Cardiac muscle cell (in vitro differentiated cells and primary cell): ENCODE measurements around the gene SMARCC1. TPM values are rescaled to one million over a fixed set of nuclear protein-coding genes. Genes with fewer than 3 reads are reported as not detected.

Experiments used
- DNase-seq, 2 donors: peaks; one replicate each; pipeline versions ENCODE4 v3.0.0 to v3.0.0-alpha.2; 2010 to 2017; ENCODE audit warnings: low read depth in 1 of 2, low spot score in 1 of 2
- H3K27ac ChIP-seq: fragments of 200-600 bp; sonication (generic); 2 replicates; pipeline ENCODE4 v1.5.1; 2016
- H3K27me3 ChIP-seq: fragments of 200-600 bp; sonication (generic); 2 replicates; pipeline ENCODE4 v1.6.0; 2016; ENCODE audit warnings: control low read depth
- H3K36me3 ChIP-seq: fragments of 200-600 bp; sonication (generic); 2 replicates; pipeline ENCODE4 v1.5.1; 2016; ENCODE audit warnings: control low read depth
- H3K4me1 ChIP-seq: fragments of 200-600 bp; sonication (generic); 2 replicates; pipeline ENCODE4 v1.8.1; 2017; ENCODE audit warnings: low read depth, mild to moderate bottlenecking, mixed run types
- H3K4me3 ChIP-seq: fragments of 200-600 bp; sonication (generic); 2 replicates; pipeline ENCODE4 v1.5.1; 2016; ENCODE audit warnings: mild to moderate bottlenecking
- H3K9me3 ChIP-seq: fragments of 200-600 bp; sonication (generic); 2 replicates; pipeline ENCODE4 v1.5.1; 2017; ENCODE audit warnings: low read depth, mild to moderate bottlenecking, control low read depth
- polyA plus RNA-seq: library from polyadenylated mRNA; unstranded; fragments of >200 nt; fragmentation: Nextera tagmentation; extraction: Ambion mirVana; gene quantifications from 2 replicates; pipeline ENCODE4 v1.2.1, GENCODE V29; 2016
- total RNA-seq: library from RNA; depleted of rRNA; stranded (reverse); fragments of >200 nt; gene quantifications from 2 replicates; pipeline ENCODE4 v1.2.3, GENCODE V29; 2016
- TF ChIP-seq, protein P1 (sequence below): IDR thresholded peaks from 2 replicates; pipeline ENCODE4 v1.5.1; 2012; ENCODE audit warnings: low read depth, mild to moderate bottlenecking, low read length

SMARCC1 gene
- total and polyA plus RNA-seq, 2 experiments from 2014 or later = 86.9 to 109 TPM

DNA sequence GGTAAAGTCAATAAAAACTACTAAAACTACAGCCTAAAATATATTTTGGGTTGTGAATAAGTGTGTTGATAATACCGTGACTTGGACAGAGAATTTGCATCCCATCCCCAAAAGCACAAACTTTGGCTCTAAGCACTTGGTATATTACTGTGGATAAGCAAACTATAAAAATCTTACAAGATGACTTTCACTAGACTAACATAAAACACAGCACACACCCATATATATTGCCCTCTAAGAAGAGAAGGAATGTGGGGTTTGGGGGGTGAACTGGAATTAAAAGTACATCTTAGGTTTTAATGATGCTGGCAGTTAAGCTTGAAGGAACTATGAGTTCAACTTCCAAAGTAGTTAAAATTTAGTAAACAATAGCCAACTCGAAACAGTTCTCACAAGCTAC lies 174.4 kb downstream of the SMARCC1 start:
- Histone ChIP-seq H3K27ac (peak overlapping the region; percentile 7), H3K27me3 (no peaks in the 10 kb centered on the region), H3K4me3 (no peak overlapping the region), H3K9me3 (no peaks in the 10 kb centered on the region), H3K36me3 (peaks cover 36% of the 10 kb centered on the region), H3K4me1 (peaks cover under 1% of the 10 kb centered on the region)
- DNase-seq = no peak
- TF ChIP-seq, protein P1, sequence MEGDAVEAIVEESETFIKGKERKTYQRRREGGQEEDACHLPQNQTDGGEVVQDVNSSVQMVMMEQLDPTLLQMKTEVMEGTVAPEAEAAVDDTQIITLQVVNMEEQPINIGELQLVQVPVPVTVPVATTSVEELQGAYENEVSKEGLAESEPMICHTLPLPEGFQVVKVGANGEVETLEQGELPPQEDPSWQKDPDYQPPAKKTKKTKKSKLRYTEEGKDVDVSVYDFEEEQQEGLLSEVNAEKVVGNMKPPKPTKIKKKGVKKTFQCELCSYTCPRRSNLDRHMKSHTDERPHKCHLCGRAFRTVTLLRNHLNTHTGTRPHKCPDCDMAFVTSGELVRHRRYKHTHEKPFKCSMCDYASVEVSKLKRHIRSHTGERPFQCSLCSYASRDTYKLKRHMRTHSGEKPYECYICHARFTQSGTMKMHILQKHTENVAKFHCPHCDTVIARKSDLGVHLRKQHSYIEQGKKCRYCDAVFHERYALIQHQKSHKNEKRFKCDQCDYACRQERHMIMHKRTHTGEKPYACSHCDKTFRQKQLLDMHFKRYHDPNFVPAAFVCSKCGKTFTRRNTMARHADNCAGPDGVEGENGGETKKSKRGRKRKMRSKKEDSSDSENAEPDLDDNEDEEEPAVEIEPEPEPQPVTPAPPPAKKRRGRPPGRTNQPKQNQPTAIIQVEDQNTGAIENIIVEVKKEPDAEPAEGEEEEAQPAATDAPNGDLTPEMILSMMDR = no peak

DNA sequence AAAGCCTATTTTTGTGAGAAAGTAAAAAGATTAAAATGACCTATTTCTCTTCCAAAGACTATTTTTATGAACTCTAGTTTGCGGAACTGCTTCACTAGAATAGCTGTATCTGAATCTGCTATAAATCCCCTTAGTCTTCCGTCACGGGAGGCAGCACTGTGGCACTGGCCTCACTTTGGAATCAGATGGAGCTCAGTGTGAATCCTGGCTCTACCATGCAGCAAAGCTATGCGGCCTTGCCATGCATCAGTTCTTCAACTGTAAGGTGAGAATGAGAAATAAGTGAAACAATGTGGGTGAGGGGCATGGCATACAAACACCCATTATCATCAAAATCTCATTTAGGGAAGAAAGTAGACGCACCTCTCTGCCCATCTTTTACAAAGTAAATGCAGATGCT lies 175.5 kb downstream of the SMARCC1 start:
- DNase-seq = no peak
- H3K9me3 ChIP-seq = no peaks in the 10 kb centered on the region
- no peak overlapping the region for H3K4me3 ChIP-seq
- no peaks in the 10 kb centered on the region for H3K4me1 ChIP-seq
- H3K27ac ChIP-seq = no peak overlapping the region
- H3K27me3 ChIP-seq = no peaks in the 10 kb centered on the region
- TF ChIP-seq, protein P1 = no peak
- H3K36me3 ChIP-seq = peaks cover 39% of the 10 kb centered on the region

DNA sequence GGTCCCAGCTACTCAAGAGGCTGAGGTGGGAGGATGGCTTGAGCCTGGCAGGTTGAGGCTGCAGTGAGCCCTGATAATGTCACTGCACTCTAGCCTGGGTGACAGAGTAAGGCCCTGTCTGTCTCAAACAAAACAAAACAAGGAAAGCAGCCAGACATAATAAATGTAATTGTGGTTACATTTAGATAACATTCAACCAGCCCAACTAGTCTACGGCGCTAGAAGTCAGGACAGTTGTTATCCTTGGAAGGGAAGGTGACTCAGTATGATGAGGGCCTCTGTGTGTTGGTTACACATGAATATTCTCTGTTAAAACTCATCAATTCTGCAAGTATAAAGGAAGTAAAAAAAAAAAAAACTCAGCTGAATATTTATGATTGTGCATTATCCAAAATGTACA lies 176.0 kb downstream of the SMARCC1 start:
- no peak overlapping the region for H3K4me3 ChIP-seq
- peak in 1 of 2 donors; percentile 17 for DNase-seq
- H3K27me3 ChIP-seq = no peaks in the 10 kb centered on the region
- no peaks in the 10 kb centered on the region for H3K4me1 ChIP-seq
- no peaks in the 10 kb centered on the region for H3K9me3 ChIP-seq
- no peak overlapping the region for H3K27ac ChIP-seq
- TF ChIP-seq, protein P1 = no peak
- peaks cover 39% of the 10 kb centered on the region for H3K36me3 ChIP-seq

DNA sequence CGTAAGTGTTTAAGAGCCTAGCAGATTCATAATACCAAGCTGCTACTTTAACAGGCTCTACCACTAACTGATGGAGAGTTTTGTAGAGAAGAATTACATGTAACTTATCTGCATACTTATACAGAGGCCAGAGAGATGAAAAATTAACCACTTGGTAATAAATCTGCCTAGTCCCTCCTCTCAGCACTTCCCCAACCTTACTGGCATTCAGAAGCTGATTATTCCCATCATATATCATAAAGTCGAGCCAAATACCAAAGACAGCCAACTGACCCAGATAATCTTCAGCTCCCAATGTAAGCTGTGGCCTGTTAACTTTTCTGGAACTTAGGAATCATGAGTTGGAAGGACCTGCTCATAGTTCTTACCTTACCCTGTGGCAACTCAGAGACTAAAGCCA lies 177.5 kb downstream of the SMARCC1 start:
- Histone ChIP-seq H3K9me3 (no peaks in the 10 kb centered on the region), H3K27me3 (no peaks in the 10 kb centered on the region), H3K36me3 (peaks cover 28% of the 10 kb centered on the region), H3K4me1 (no peaks in the 10 kb centered on the region), H3K4me3 (no peak overlapping the region), H3K27ac (no peak overlapping the region)
- DNase-seq = no peak
- TF ChIP-seq, protein P1 = no peak

DNA sequence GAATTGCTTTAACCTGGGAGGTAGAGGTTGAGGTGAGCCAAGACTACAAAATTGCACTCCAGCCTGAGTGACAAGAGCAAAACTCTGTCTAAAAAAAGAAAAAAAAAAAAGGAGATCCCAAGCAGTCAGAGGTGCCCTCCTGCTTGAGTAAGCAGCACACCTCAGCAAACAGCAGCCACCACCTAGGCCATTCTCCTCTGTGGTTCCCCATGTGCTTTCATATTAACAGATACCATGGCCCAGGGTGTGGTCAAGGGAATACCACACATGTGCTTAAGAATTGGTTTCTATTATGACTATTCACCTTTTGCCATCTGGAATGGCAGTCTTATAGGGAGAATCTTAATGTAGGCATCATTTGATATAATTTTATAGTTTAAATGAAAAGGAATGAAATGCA lies 178.4 kb downstream of the SMARCC1 start:
- H3K9me3 ChIP-seq = no peaks in the 10 kb centered on the region
- TF ChIP-seq, protein P1 = no peak
- no peaks in the 10 kb centered on the region for H3K4me1 ChIP-seq
- H3K36me3 ChIP-seq = peaks cover 23% of the 10 kb centered on the region
- no peak for DNase-seq
- no peak overlapping the region for H3K4me3 ChIP-seq
- H3K27me3 ChIP-seq = no peaks in the 10 kb centered on the region
- H3K27ac ChIP-seq = no peak overlapping the region

DNA sequence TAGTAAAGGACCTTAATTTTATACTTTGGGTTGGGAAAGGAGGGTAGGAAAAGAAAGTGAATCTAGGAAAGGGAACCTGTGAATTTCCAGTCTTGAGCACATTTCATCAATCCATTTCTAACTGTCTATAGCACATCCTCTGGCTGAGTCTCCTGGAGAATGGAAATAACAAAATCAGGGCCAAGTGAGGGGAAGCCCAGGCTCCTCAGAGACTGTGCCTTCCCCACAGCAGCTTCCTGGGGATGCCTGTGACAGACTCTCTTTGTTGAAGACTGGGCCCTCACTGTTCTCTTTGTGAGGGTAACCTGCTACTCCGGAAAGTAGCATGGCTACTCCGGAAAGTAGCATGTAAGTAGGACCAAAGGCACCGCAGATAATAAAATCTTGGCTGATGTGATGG lies 180.4 kb downstream of the SMARCC1 start:
- no peak for DNase-seq
- Histone ChIP-seq H3K27ac (no peak overlapping the region), H3K4me3 (no peak overlapping the region), H3K4me1 (no peaks in the 10 kb centered on the region), H3K9me3 (no peaks in the 10 kb centered on the region), H3K27me3 (no peaks in the 10 kb centered on the region), H3K36me3 (peaks cover 10% of the 10 kb centered on the region)
- TF ChIP-seq, protein P1 = no peak
